Effector memory CD4-positive, alpha-beta T cell (primary cell): ENCODE data around the gene KRT85.
"Not testable (repeated sequence)": the region's sequence is repeated elsewhere in the genome, so short reads cannot be mapped to it uniquely, and the experiment has no call there.

ENCODE experiments used
- DNase-seq, 3 donors: peaks; one replicate each; pipeline ENCODE4 v3.0.0-alpha.2; 2020
- H3K27ac ChIP-seq: 2 replicates; pipeline ENCODE4 v1.7.0; 2013; ENCODE audit warnings: mild to moderate bottlenecking, low read length, moderate library complexity; ENCODE audit not compliant: insufficient read depth, poor library complexity, severe bottlenecking
- H3K27me3 ChIP-seq: replicated peaks from 2 replicates; pipeline ENCODE4 v1.7.0; 2013; ENCODE audit warnings: mild to moderate bottlenecking, low read length; ENCODE audit not compliant: insufficient read depth, control insufficient read depth, poor library complexity, severe bottlenecking
- H3K36me3 ChIP-seq: 2 replicates; pipeline ENCODE4 v1.7.0; 2013; ENCODE audit warnings: mild to moderate bottlenecking, low read length, moderate library complexity; ENCODE audit not compliant: control insufficient read depth, insufficient read depth
- H3K4me1 ChIP-seq: 2 replicates; pipeline ENCODE4 v1.7.0; 2013; ENCODE audit warnings: low read length, mild to moderate bottlenecking; ENCODE audit not compliant: control insufficient read depth, insufficient read depth, poor library complexity, severe bottlenecking
- H3K4me3 ChIP-seq: 2 replicates; pipeline ENCODE4 v1.7.0; 2013; ENCODE audit warnings: low read length, low read depth, mild to moderate bottlenecking; ENCODE audit not compliant: insufficient read depth, poor library complexity, severe bottlenecking
- H3K9me3 ChIP-seq: 2 replicates; pipeline ENCODE4 v1.7.0; 2013; ENCODE audit warnings: mild to moderate bottlenecking, low read length, moderate library complexity; ENCODE audit not compliant: control insufficient read depth
- total RNA-seq, 3 donors: gene quantifications; one replicate each; lab custom pipeline; 2026; lab: John Stamatoyannopoulos, UW

The KRT85 gene
- 0 reads per million in 3 donors for total RNA-seq

DNA sequence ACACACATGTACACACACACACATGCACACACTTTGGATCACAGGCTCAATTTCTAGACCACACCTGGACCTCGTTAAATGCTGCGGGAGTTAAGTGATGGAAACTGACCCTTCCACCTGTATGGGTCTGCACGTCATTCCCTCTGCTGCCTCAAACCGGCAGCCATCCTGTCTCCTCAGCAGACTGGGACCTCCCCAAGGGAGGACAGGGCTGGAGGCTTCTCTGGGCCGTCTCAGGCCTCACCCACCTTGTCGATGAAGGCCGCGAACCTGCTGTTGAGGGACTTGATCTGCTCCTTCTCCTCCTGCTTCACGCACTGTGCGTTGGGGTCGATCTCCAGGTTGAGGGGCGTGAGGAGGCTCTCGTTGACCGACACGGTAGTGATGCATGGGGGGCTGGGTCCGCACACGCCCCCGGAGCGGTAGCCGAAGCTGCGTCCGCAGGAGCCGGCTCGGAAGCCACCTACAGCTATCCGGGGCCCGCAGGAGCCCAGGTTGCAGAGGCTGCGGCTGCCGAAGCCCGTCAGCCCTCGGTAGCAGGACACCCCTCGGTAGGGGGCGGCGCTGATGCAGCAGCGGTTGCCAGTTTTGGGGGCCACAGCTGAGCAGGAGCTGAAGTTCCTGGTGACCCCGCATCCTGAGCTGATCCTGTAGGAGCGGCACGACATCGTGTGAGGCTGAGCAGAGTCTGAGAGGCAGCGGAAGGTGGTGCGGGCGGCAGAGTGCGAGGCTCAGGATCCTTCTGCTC, at the start of gene KRT85:
Gene KRT85 (minus strand): TSS at position 744 of the 748 bp plus-strand sequence. CDS start 76 bp downstream, at position 668.
- DNase-seq: no peak
- H3K4me1 ChIP-seq: no peaks in the 10 kb centered on the region
- H3K27me3 ChIP-seq: no peaks in the 10 kb centered on the region
- no peaks in the 10 kb centered on the region for H3K36me3 ChIP-seq
- no peak within 1 kb of the TSS for H3K4me3 ChIP-seq
- no peaks in the 10 kb centered on the region for H3K9me3 ChIP-seq
- H3K27ac ChIP-seq: no peak within 1 kb of the TSS

- Histone ChIP-seq H3K9me3 (no peaks in the 10 kb centered on the region), H3K4me1 (no peaks in the 10 kb centered on the region), H3K36me3 (no peaks in the 10 kb centered on the region), H3K27me3 (no peaks in the 10 kb centered on the region), H3K27ac (no peak overlapping the region), H3K4me3 (no peak overlapping the region)
- no peak for DNase-seq
Measured at GRCh38 chr12:52416795-52417194, 49.5 kb upstream of the KRT85 start.

- Histone ChIP-seq H3K36me3 (no peaks in the 10 kb centered on the region), H3K4me3 (no peak overlapping the region), H3K9me3 (no peaks in the 10 kb centered on the region), H3K4me1 (no peaks in the 10 kb centered on the region), H3K27me3 (no peaks in the 10 kb centered on the region), H3K27ac (no peak overlapping the region)
- DNase-seq: no peak
Measured at GRCh38 chr12:52415870-52416750, 48.8 kb upstream of the KRT85 start.

DNA sequence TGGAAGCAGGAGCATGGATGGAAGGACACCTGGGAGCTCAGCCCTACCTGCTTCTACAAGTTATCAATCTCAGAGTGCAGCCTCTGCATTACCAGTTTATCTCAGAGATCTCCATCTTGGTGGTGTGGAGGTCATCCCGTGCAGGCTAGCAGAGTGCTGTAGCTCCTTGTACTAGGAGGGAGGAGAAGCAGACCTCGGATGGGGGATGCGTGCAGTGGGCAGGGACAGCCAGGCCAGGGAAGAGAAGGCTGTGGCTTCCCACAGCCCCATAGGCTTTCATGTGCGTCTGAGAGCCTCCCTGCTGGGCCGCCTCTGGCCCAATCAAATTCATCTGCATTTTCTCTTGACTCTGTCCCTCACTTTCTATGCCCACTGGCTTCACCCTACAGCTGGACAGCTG, 47.7 kb upstream of the KRT85 start:
- H3K9me3 ChIP-seq: no peaks in the 10 kb centered on the region
- no peak overlapping the region for H3K4me3 ChIP-seq
- no peaks in the 10 kb centered on the region for H3K4me1 ChIP-seq
- H3K36me3 ChIP-seq: no peaks in the 10 kb centered on the region
- DNase-seq: no peak
- no peak overlapping the region for H3K27ac ChIP-seq
- no peaks in the 10 kb centered on the region for H3K27me3 ChIP-seq

GRCh38 chr12:52413782-52414345, 46.6 kb upstream of the KRT85 start:
- DNase-seq: no peak
- Histone ChIP-seq H3K36me3 (no peaks in the 10 kb centered on the region), H3K27ac (no peak overlapping the region), H3K4me3 (no peak overlapping the region), H3K4me1 (no peaks in the 10 kb centered on the region), H3K27me3 (no peaks in the 10 kb centered on the region), H3K9me3 (no peaks in the 10 kb centered on the region)

DNA sequence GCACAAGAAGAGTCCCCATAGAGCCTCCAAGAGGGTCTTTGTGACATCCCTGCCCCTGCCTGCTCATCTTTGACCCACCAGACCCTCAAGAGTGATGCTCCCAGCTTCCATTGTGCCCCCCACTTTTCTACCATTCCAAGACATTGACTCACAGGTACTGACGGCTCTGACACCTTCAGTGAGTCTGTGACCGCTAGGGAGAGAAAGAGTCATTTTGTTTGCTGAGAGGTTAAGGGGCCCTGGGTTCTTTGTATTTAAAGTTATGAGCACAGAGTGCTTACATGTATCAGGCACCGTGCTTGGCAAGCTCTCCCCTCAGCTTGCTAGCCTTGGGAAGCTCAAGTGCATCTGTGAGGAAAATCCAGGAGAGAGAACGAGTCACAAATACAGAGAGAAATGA, 45.9 kb upstream of the KRT85 start:
- Histone ChIP-seq H3K4me3 (no peak overlapping the region), H3K27me3 (no peaks in the 10 kb centered on the region), H3K4me1 (no peaks in the 10 kb centered on the region), H3K9me3 (no peaks in the 10 kb centered on the region), H3K36me3 (no peaks in the 10 kb centered on the region), H3K27ac (no peak overlapping the region)
- DNase-seq: no peak

- Histone ChIP-seq H3K9me3 (no peaks in the 10 kb centered on the region), H3K27me3 (no peaks in the 10 kb centered on the region), H3K4me1 (no peaks in the 10 kb centered on the region), H3K4me3 (no peak overlapping the region), H3K36me3 (no peaks in the 10 kb centered on the region), H3K27ac (no peak overlapping the region)
- no peak for DNase-seq
Measured at GRCh38 chr12:52411815-52412214, 44.5 kb upstream of the KRT85 start.

- not testable (repeated sequence) for H3K36me3 ChIP-seq, H3K4me1 ChIP-seq, H3K27ac ChIP-seq, H3K9me3 ChIP-seq, H3K27me3 ChIP-seq, H3K4me3 ChIP-seq, DNase-seq
Measured at GRCh38 chr12:52410589-52411248, 43.4 kb upstream of the KRT85 start.

DNA sequence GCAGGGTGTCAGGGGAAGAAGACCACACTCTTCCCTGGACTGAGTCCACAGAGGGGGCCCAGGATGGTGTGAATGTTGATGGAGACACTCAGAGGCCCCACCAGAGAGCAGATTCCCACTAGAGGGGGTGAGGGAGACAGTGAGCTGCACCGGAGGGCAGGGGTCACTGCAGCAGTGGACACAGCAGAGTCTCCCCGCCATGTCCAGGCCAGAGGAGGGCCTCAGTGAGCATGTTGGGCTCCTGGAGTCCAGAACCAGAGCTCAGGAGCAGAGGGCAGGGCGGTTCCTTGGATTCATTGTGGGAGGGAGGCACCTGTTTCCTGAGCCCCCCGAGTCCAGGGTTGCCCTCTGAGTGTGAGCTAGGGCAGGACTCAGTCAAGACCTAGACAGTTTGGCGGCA, 40.6 kb upstream of the KRT85 start:
- Histone ChIP-seq H3K36me3 (no peaks in the 10 kb centered on the region), H3K27me3 (no peaks in the 10 kb centered on the region), H3K27ac (no peak overlapping the region), H3K9me3 (no peaks in the 10 kb centered on the region), H3K4me1 (no peaks in the 10 kb centered on the region), H3K4me3 (no peak overlapping the region)
- no peak for DNase-seq
